GM23338 (cell line): Measurements from ENCODE around the gene CXXC5. TPM values are rescaled to one million over a fixed set of nuclear protein-coding genes. Genes with fewer than 3 reads are reported as not detected.

Experiments used
- ATAC-seq: fragments of 200-7000 bp; cut with Tn5 transposase; 3 replicates; pipeline ENCODE4 v1.9.1; 2020
- DNase-seq: peaks from one replicate; pipeline ENCODE4 v3.0.0-alpha.2; 2015; ENCODE audit warnings: low spot score
- H2AFZ ChIP-seq: fragments of 200-600 bp; sonication (generic); 2 replicates; pipeline ENCODE4 v1.8.0; 2016; ENCODE audit warnings: antibody characterized with exemption, mild to moderate bottlenecking, moderate library complexity
- H3F3A ChIP-seq: fragments of 200-600 bp; sonication (generic); replicated peaks from 2 replicates; pipeline ENCODE4 v1.8.0; 2017; ENCODE audit warnings: antibody characterized with exemption, mixed run types, low read depth
- H3K27ac ChIP-seq: fragments of 200-600 bp; sonication (generic); 2 replicates; pipeline ENCODE4 v1.6.1; 2016; ENCODE audit warnings: low read depth
- H3K27me3 ChIP-seq: fragments of 200-600 bp; sonication (generic); 2 replicates; pipeline ENCODE4 v1.8.0; 2016; ENCODE audit warnings: mild to moderate bottlenecking, mixed run types, moderate library complexity; ENCODE audit not compliant: insufficient read depth
- H3K36me3 ChIP-seq: fragments of 200-600 bp; sonication (generic); 2 replicates; pipeline ENCODE4 v1.8.0; 2016; ENCODE audit warnings: mild to moderate bottlenecking; ENCODE audit not compliant: insufficient read depth
- H3K4me1 ChIP-seq: fragments of 200-600 bp; sonication (generic); 2 replicates; pipeline ENCODE4 v1.8.0; 2016; ENCODE audit warnings: mild to moderate bottlenecking, moderate library complexity; ENCODE audit not compliant: insufficient read depth
- H3K4me2 ChIP-seq: fragments of 200-600 bp; sonication (generic); 2 replicates; pipeline ENCODE4 v1.7.1; 2017; ENCODE audit warnings: mixed run types
- H3K4me3 ChIP-seq: fragments of 200-600 bp; sonication (generic); 2 replicates; pipeline ENCODE4 v1.6.1; 2016; ENCODE audit warnings: mixed run types
- H3K79me2 ChIP-seq: fragments of 200-600 bp; sonication (generic); replicated peaks from 2 replicates; pipeline ENCODE4 v1.8.0; 2017; ENCODE audit warnings: mild to moderate bottlenecking; ENCODE audit not compliant: insufficient read depth
- H3K9me2 ChIP-seq: fragments of 200-600 bp; sonication (generic); 2 replicates; pipeline ENCODE4 v1.8.0; 2017; ENCODE audit not compliant: insufficient read depth
- H4K20me1 ChIP-seq: fragments of 200-600 bp; sonication (generic); replicated peaks from 2 replicates; pipeline ENCODE4 v1.8.0; 2017; ENCODE audit warnings: mild to moderate bottlenecking; ENCODE audit not compliant: insufficient read depth
- H3K27ac Mint-ChIP-seq: 2 replicates; pipeline ENCODE4 v1.8.0; 2020; ENCODE audit warnings: inconsistent platforms, mild to moderate bottlenecking, moderate library complexity, mixed read lengths
- H3K27me3 Mint-ChIP-seq: 3 replicates; pipeline ENCODE4 v1.8.0; 2022; ENCODE audit warnings: low read depth, mild to moderate bottlenecking, moderate library complexity, mixed read lengths, inconsistent platforms; ENCODE audit not compliant: insufficient read depth, poor library complexity
- H3K36me3 Mint-ChIP-seq: 3 replicates; pipeline ENCODE4 v1.8.0; 2021; ENCODE audit warnings: low read depth, mild to moderate bottlenecking, inconsistent platforms, moderate library complexity, mixed read lengths
- H3K4me1 Mint-ChIP-seq: 3 replicates; pipeline ENCODE4 v1.8.0; 2020; ENCODE audit warnings: mild to moderate bottlenecking, inconsistent platforms, mixed read lengths
- H3K4me3 Mint-ChIP-seq: 3 replicates; pipeline ENCODE4 v1.8.0; 2021; ENCODE audit warnings: moderate library complexity, mild to moderate bottlenecking, inconsistent platforms, mixed read lengths
- H3K9me3 Mint-ChIP-seq: 3 replicates; pipeline ENCODE4 v1.8.0; 2020; ENCODE audit warnings: moderate library complexity, mild to moderate bottlenecking, inconsistent platforms, mixed read lengths
- CREB1 ChIP-seq: fragments of 250-450 bp; sonication (Bioruptor Pico); IDR thresholded peaks from 2 replicates; pipeline ENCODE4 v1.5.0; 2020; ENCODE audit warnings: low read depth, mild to moderate bottlenecking, moderate library complexity
- EZH2 ChIP-seq: fragments of 200-600 bp; sonication (generic); IDR thresholded peaks from one replicate; pipeline ENCODE4 v1.8.0; 2017; ENCODE audit warnings: antibody characterized with exemption, mild to moderate bottlenecking, low read depth; ENCODE audit not compliant: unreplicated experiment
- EZH2phosphoT487 ChIP-seq: fragments of 200-600 bp; sonication (generic); IDR thresholded peaks from one replicate; pipeline ENCODE4 v1.8.1; 2018; ENCODE audit warnings: antibody characterized with exemption; ENCODE audit not compliant: unreplicated experiment
- JUNB ChIP-seq: IDR thresholded peaks from one replicate; pipeline ENCODE4 v1.6.1; 2016; ENCODE audit warnings: antibody characterized with exemption; ENCODE audit not compliant: unreplicated experiment
- NANOG ChIP-seq: IDR thresholded peaks from 2 replicates; pipeline ENCODE4 v1.6.1; 2016; ENCODE audit warnings: antibody characterized with exemption, borderline replicate concordance
- POLR2AphosphoS5 ChIP-seq: IDR thresholded peaks from 2 replicates; pipeline ENCODE4 v1.6.1; 2016; ENCODE audit warnings: antibody characterized with exemption, low read depth
- STAT1 ChIP-seq: IDR thresholded peaks from one replicate; pipeline ENCODE4 v1.6.1; 2016; ENCODE audit warnings: antibody characterized with exemption; ENCODE audit not compliant: unreplicated experiment
- ZNF114 ChIP-seq: fragments of 250-450 bp; sonication (Bioruptor Pico); IDR thresholded peaks from 2 replicates; pipeline ENCODE4 v1.5.0; 2020; ENCODE audit warnings: mild to moderate bottlenecking, moderate library complexity
- ZNF331 ChIP-seq: fragments of 250-450 bp; sonication (Bioruptor Pico); IDR thresholded peaks from 2 replicates; pipeline ENCODE4 v1.5.0; 2020; ENCODE audit warnings: low read depth, mild to moderate bottlenecking, moderate library complexity
- polyA plus RNA-seq: library from polyadenylated mRNA; unstranded; fragments of >200 nt; fragmentation: Nextera tagmentation; extraction: Ambion mirVana; gene quantifications from 2 replicates; pipeline ENCODE4 v1.2.1, GENCODE V29; 2016
- total RNA-seq: library from RNA; depleted of rRNA; stranded (reverse); fragments of >200 nt; shearing (Covaris generic); gene quantifications from 2 replicates; pipeline ENCODE4 v1.2.3, GENCODE V29; 2014
- TF ChIP-seq, protein P1 (sequence below): IDR thresholded peaks from one replicate; pipeline ENCODE4 v1.6.1; 2018; ENCODE audit warnings: antibody characterized with exemption; ENCODE audit not compliant: unreplicated experiment
- TF ChIP-seq, protein P2 (sequence below): IDR thresholded peaks from 2 replicates; pipeline ENCODE4 v1.6.1; 2016; ENCODE audit warnings: antibody characterized with exemption
- TF ChIP-seq, protein P3 (sequence below): fragments of 250-450 bp; sonication (Bioruptor Pico); IDR thresholded peaks from 2 replicates; pipeline ENCODE4 v1.5.0; 2020; ENCODE audit warnings: mild to moderate bottlenecking, moderate library complexity
- TF ChIP-seq, protein P4 (sequence below), 2 experiments: fragments of 200-600 bp in 1 of 2; sonication (generic) in 1 of 2; conservative IDR thresholded peaks; 2 replicates each; pipeline versions ENCODE4 v1.5.1 to v1.6.1; 2016 to 2017; ENCODE audit warnings: antibody characterized with exemption in 2 of 2, low read depth in 2 of 2, mild to moderate bottlenecking in 2 of 2, moderate library complexity in 1 of 2

Gene CXXC5
- total and polyA plus RNA-seq, 2 experiments from 2014 or later, result 63.3 to 111 TPM

DNA sequence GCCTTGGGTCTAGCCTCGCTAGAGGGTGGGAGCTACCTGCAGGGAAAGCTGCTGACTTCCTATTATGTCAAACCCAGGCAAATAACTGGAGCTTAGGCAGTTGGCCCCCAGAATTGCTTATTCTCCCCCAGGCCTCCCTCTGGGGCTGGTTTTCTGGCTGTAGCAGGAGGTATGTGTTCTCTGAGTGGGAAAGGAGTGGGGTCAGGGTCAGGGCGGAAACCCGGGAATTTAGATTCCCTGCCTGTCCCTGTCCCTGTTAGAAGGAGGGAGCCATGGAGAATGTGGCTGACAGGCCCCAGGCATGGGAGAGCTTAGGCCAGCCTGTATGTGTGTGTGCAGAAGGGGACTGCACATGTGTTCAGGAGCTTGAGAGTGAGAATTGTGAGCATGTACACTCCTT lies 13.6 kb upstream of the CXXC5 start:
- Histone ChIP-seq H2AFZ (no peak overlapping the region), H4K20me1 (peaks cover 11% of the 10 kb centered on the region), H3K9me2 (no peaks in the 10 kb centered on the region), H3K4me3 (no peak overlapping the region), H3K27ac (no peak overlapping the region), H3K4me1 (peaks cover 49% of the 10 kb centered on the region), H3F3A (peaks cover 69% of the 10 kb centered on the region), H3K36me3 (no peaks in the 10 kb centered on the region), H3K4me2 (no peak overlapping the region), H3K27me3 (no peaks in the 10 kb centered on the region), H3K79me2 (no peaks in the 10 kb centered on the region; the same call in 1 of the 2 replicates)
- H3K27ac Mint-ChIP-seq, result peak overlapping the region; percentile 43; the same call in 1 of the 2 replicates
- no peaks in the 10 kb centered on the region for H3K9me3 Mint-ChIP-seq
- peaks cover 4% of the 10 kb centered on the region; the same call in 2 of the 3 replicates for H3K36me3 Mint-ChIP-seq
- no peak overlapping the region; the same call in 2 of the 3 replicates for H3K4me3 Mint-ChIP-seq
- TF ChIP-seq ZNF331 (no peak), CREB1 (CRISPR knock-in tag) (no peak), POLR2AphosphoS5 (no peak), NANOG (no peak), JUNB (no peak), EZH2 (no peak), ZNF114 (CRISPR knock-in tag) (no peak), STAT1 (no peak), EZH2phosphoT487 (no peak)
- TF ChIP-seq, protein P1, sequence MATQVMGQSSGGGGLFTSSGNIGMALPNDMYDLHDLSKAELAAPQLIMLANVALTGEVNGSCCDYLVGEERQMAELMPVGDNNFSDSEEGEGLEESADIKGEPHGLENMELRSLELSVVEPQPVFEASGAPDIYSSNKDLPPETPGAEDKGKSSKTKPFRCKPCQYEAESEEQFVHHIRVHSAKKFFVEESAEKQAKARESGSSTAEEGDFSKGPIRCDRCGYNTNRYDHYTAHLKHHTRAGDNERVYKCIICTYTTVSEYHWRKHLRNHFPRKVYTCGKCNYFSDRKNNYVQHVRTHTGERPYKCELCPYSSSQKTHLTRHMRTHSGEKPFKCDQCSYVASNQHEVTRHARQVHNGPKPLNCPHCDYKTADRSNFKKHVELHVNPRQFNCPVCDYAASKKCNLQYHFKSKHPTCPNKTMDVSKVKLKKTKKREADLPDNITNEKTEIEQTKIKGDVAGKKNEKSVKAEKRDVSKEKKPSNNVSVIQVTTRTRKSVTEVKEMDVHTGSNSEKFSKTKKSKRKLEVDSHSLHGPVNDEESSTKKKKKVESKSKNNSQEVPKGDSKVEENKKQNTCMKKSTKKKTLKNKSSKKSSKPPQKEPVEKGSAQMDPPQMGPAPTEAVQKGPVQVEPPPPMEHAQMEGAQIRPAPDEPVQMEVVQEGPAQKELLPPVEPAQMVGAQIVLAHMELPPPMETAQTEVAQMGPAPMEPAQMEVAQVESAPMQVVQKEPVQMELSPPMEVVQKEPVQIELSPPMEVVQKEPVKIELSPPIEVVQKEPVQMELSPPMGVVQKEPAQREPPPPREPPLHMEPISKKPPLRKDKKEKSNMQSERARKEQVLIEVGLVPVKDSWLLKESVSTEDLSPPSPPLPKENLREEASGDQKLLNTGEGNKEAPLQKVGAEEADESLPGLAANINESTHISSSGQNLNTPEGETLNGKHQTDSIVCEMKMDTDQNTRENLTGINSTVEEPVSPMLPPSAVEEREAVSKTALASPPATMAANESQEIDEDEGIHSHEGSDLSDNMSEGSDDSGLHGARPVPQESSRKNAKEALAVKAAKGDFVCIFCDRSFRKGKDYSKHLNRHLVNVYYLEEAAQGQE, result no peak
- TF ChIP-seq, protein P2, sequence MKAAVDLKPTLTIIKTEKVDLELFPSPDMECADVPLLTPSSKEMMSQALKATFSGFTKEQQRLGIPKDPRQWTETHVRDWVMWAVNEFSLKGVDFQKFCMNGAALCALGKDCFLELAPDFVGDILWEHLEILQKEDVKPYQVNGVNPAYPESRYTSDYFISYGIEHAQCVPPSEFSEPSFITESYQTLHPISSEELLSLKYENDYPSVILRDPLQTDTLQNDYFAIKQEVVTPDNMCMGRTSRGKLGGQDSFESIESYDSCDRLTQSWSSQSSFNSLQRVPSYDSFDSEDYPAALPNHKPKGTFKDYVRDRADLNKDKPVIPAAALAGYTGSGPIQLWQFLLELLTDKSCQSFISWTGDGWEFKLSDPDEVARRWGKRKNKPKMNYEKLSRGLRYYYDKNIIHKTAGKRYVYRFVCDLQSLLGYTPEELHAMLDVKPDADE, result no peak
- TF ChIP-seq, protein P3, sequence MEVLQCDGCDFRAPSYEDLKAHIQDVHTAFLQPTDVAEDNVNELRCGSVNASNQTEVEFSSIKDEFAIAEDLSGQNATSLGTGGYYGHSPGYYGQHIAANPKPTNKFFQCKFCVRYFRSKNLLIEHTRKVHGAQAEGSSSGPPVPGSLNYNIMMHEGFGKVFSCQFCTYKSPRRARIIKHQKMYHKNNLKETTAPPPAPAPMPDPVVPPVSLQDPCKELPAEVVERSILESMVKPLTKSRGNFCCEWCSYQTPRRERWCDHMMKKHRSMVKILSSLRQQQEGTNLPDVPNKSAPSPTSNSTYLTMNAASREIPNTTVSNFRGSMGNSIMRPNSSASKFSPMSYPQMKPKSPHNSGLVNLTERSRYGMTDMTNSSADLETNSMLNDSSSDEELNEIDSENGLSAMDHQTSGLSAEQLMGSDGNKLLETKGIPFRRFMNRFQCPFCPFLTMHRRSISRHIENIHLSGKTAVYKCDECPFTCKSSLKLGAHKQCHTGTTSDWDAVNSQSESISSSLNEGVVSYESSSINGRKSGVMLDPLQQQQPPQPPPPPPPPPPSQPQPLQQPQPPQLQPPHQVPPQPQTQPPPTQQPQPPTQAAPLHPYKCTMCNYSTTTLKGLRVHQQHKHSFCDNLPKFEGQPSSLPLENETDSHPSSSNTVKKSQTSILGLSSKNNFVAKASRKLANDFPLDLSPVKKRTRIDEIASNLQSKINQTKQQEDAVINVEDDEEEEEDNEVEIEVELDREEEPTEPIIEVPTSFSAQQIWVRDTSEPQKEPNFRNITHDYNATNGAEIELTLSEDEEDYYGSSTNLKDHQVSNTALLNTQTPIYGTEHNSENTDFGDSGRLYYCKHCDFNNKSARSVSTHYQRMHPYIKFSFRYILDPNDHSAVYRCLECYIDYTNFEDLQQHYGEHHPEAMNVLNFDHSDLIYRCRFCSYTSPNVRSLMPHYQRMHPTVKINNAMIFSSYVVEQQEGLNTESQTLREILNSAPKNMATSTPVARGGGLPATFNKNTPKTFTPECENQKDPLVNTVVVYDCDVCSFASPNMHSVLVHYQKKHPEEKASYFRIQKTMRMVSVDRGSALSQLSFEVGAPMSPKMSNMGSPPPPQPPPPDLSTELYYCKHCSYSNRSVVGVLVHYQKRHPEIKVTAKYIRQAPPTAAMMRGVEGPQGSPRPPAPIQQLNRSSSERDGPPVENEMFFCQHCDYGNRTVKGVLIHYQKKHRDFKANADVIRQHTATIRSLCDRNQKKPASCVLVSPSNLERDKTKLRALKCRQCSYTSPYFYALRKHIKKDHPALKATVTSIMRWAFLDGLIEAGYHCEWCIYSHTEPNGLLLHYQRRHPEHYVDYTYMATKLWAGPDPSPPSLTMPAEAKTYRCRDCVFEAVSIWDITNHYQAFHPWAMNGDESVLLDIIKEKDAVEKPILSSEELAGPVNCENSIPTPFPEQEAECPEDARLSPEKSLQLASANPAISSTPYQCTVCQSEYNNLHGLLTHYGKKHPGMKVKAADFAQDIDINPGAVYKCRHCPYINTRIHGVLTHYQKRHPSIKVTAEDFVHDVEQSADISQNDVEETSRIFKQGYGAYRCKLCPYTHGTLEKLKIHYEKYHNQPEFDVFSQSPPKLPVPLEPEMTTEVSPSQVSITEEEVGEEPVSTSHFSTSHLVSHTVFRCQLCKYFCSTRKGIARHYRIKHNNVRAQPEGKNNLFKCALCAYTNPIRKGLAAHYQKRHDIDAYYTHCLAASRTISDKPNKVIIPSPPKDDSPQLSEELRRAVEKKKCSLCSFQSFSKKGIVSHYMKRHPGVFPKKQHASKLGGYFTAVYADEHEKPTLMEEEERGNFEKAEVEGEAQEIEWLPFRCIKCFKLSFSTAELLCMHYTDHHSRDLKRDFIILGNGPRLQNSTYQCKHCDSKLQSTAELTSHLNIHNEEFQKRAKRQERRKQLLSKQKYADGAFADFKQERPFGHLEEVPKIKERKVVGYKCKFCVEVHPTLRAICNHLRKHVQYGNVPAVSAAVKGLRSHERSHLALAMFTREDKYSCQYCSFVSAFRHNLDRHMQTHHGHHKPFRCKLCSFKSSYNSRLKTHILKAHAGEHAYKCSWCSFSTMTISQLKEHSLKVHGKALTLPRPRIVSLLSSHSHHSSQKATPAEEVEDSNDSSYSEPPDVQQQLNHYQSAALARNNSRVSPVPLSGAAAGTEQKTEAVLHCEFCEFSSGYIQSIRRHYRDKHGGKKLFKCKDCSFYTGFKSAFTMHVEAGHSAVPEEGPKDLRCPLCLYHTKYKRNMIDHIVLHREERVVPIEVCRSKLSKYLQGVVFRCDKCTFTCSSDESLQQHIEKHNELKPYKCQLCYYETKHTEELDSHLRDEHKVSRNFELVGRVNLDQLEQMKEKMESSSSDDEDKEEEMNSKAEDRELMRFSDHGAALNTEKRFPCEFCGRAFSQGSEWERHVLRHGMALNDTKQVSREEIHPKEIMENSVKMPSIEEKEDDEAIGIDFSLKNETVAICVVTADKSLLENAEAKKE, result no peak
- TF ChIP-seq, protein P4, sequence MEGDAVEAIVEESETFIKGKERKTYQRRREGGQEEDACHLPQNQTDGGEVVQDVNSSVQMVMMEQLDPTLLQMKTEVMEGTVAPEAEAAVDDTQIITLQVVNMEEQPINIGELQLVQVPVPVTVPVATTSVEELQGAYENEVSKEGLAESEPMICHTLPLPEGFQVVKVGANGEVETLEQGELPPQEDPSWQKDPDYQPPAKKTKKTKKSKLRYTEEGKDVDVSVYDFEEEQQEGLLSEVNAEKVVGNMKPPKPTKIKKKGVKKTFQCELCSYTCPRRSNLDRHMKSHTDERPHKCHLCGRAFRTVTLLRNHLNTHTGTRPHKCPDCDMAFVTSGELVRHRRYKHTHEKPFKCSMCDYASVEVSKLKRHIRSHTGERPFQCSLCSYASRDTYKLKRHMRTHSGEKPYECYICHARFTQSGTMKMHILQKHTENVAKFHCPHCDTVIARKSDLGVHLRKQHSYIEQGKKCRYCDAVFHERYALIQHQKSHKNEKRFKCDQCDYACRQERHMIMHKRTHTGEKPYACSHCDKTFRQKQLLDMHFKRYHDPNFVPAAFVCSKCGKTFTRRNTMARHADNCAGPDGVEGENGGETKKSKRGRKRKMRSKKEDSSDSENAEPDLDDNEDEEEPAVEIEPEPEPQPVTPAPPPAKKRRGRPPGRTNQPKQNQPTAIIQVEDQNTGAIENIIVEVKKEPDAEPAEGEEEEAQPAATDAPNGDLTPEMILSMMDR (conservative IDR thresholded peaks at IDR 0.05; ENCODE audit: low read depth in 2 of 2), result no peak
- H3K4me1 Mint-ChIP-seq, result peaks cover 46% of the 10 kb centered on the region
- peaks cover 43% of the 10 kb centered on the region for H3K27me3 Mint-ChIP-seq
- no peak for ATAC-seq
- no peak for DNase-seq
